Fibroblast of villous mesenchyme (primary cell): Measurements from ENCODE around the gene FLAD1. TPM values are rescaled to one million over a fixed set of nuclear protein-coding genes. Genes with fewer than 3 reads are reported as not detected.
A peak's percentile ranks its signal among the peaks of the same experiment; 100 is the strongest.

Experiments used
- DNase-seq: peaks from one replicate; pipeline ENCODE4 v3.0.0-alpha.2; 2010; ENCODE audit warnings: low read depth
- H3K4me3 ChIP-seq: 2 replicates; pipeline ENCODE4 v1.5.1; 2011; ENCODE audit warnings: low read depth, mild to moderate bottlenecking, low read length
- total RNA-seq: library from RNA; depleted of rRNA; stranded (reverse); fragments of >200 nt; gene quantifications from 2 replicates; pipeline ENCODE4 v1.2.3, GENCODE V29; 2012
- TF ChIP-seq, protein P1 (sequence below): IDR thresholded peaks from 2 replicates; pipeline ENCODE4 v1.5.1; 2012; ENCODE audit warnings: low read depth, mild to moderate bottlenecking, low read length; ENCODE audit not compliant: insufficient read depth

Gene FLAD1
- total RNA-seq, 1 donor = 22.9 TPM

DNA sequence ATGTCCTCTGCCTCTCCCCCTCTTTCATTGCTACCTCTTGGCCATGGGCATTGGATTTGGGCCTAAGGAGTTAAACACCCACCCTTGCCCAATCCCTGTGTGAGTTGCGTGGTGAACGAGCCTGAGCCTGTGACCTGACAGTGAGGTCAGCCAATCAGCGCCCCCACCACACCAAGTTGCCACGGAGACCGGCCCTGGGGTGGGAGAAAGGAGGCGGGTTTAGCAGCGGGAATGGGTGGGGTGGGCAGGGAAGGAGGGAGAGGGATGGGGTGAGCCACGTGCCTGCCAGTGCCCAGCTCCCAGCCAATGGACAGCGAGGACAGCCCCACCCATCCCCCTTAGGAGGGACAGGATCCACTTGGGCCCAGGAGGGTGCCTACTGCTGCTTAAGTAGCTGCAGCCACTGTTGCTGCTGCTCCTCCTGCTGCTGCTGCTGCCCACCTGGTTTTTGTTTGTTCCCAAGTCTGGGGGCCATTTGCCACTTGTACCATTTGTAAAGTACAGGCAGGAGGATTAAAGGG, 28.9 kb downstream of the FLAD1 start:
- DNase-seq = peak; percentile 86

DNA sequence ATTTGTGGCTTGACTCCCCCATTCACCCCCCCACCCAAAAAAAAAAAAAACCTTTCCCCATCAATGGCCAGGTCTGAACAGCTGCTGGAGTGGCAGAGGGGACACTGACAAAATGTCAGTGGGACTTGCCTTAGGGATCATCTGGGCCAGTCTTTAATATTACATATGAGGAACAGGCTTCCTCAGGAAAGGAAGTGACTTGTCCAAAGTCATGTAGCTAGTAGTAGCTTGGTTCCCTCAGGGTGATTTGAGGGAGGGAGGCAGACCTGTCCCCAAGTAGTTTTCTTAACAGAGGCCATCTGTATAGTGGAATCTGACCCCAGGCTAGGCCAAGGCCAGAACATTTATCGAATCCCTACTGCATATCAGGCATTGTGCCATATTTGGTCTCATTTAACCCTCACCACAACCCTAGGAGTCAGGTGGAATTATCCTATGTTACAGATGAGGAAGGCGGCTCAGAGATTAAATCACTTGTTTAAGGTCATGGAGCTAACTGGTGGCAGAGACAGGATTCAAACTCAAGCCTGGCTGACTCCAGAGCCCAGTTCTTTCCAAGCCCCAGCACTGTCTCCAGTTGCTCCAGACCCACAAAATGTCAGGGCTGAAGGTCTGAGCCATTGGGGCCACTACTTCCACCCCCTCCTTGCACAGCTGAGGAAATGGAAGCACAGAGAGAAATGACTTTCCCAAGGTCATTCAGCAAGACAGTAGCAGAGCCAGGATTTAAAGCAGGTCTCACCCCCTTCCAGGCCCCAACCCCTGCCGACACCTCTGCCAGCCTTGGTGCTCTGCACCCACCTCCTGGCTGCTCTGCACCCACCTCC, 29.8 kb downstream of the FLAD1 start:
- H3K4me3 ChIP-seq = no peak overlapping the region
- no peak for DNase-seq
- TF ChIP-seq, protein P1, sequence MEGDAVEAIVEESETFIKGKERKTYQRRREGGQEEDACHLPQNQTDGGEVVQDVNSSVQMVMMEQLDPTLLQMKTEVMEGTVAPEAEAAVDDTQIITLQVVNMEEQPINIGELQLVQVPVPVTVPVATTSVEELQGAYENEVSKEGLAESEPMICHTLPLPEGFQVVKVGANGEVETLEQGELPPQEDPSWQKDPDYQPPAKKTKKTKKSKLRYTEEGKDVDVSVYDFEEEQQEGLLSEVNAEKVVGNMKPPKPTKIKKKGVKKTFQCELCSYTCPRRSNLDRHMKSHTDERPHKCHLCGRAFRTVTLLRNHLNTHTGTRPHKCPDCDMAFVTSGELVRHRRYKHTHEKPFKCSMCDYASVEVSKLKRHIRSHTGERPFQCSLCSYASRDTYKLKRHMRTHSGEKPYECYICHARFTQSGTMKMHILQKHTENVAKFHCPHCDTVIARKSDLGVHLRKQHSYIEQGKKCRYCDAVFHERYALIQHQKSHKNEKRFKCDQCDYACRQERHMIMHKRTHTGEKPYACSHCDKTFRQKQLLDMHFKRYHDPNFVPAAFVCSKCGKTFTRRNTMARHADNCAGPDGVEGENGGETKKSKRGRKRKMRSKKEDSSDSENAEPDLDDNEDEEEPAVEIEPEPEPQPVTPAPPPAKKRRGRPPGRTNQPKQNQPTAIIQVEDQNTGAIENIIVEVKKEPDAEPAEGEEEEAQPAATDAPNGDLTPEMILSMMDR = no peak

More for the DNA sequence above, 28.9 kb downstream of the FLAD1 start:
- no peak overlapping the region for H3K4me3 ChIP-seq
- TF ChIP-seq, protein P1 = no peak

DNA sequence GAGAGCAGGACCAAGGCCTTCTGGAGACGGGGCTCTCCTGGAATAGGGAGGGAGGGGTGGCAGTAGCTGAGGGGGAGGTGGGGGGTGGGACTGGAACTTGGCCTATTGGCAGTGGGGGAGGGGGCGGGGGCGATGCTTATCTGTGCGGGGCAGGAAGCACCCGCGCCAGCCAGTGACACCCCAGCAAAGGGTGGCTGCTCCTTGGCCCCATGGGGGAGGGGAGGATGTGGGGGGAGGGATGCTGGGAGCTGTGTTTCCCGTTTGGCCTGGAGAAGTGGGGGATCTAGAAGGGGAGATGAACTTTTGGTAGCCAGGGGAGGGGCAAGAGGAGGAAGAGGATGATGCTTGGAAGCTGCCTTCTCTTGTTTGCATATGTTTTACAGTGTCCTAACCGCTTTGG, 30.5 kb downstream of the FLAD1 start:
- H3K4me3 ChIP-seq = no peak overlapping the region
- DNase-seq = no peak
- TF ChIP-seq, protein P1 = no peak

DNA sequence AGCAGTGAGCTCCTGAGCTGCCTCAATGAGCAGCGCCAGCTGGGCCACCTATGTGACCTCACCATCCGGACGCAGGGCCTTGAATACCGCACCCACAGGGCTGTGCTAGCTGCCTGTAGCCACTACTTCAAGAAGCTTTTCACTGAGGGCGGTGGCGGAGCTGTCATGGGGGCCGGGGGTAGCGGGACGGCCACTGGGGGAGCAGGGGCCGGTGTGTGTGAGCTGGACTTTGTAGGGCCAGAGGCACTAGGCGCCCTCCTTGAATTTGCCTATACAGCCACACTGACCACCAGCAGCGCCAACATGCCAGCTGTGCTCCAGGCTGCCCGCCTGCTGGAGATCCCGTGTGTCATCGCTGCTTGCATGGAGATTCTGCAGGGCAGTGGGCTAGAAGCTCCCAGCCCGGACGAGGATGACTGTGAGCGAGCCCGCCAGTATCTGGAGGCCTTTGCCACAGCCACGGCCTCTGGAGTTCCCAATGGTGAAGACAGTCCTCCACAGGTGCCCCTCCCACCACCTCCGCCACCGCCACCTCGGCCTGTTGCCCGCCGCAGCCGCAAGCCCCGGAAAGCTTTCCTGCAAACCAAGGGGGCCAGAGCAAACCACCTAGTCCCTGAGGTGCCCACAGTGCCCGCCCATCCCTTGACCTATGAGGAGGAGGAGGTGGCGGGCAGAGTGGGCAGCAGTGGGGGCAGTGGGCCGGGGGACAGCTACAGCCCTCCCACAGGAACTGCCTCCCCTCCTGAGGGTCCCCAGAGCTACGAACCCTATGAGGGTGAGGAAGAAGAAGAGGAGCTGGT, 31.8 kb downstream of the FLAD1 start:
- TF ChIP-seq, protein P1 = no peak
- DNase-seq = no peak

DNA sequence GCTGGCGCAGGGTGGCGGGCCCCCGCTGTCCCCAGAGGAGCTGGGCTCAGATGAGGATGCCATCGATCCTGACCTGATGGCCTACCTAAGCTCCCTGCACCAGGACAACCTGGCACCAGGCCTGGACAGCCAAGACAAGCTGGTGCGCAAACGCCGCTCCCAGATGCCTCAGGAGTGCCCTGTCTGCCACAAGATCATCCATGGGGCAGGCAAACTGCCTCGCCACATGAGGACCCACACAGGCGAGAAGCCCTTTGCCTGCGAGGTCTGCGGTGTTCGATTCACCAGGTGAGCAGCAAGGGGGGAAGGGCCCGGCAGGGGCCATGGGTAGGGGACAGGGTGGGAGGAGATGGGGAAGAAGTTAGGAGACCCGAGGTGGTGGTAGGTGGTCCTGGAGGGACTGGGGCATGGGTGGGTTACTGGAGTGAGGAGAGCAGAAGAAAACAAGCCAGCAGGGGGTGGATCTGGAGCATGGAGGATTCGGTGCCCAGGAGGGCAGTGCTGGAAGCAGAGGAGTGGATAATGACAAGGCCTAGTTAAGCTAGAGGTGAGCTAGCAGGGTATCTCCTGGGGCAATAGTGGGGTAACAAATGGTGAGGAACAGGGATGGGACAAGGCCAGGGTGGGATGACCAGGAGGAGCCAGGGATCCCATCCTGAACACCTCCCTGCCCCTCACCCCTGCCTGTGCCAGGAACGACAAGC, 32.5 kb downstream of the FLAD1 start:
- DNase-seq = no peak
- TF ChIP-seq, protein P1 = no peak
- no peak overlapping the region for H3K4me3 ChIP-seq

More for the DNA sequence above, 31.8 kb downstream of the FLAD1 start:
- H3K4me3 ChIP-seq = no peak overlapping the region

DNA sequence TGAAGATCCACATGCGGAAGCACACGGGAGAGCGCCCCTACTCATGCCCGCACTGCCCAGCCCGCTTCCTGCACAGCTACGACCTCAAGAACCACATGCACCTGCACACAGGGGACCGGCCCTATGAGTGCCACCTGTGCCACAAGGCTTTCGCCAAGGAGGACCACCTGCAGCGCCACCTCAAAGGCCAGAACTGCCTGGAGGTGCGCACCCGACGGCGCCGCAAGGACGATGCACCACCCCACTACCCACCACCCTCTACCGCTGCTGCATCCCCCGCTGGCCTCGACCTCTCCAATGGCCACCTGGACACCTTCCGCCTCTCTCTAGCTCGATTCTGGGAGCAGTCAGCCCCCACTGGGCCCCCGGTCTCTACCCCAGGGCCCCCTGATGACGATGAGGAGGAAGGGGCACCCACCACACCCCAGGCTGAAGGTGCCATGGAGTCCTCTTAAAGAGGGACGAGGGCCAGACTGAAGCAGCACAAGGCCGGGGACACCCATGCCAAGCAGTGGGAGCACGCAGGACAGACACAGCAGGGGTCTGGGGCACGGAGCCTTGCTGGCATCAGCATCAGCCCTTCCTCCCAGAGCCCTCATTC, 33.2 kb downstream of the FLAD1 start:
- TF ChIP-seq, protein P1 = no peak
- DNase-seq = no peak
- no peak overlapping the region for H3K4me3 ChIP-seq
